ENCODE results near the gene ORAI3.

ORAI3 gene

DNA sequence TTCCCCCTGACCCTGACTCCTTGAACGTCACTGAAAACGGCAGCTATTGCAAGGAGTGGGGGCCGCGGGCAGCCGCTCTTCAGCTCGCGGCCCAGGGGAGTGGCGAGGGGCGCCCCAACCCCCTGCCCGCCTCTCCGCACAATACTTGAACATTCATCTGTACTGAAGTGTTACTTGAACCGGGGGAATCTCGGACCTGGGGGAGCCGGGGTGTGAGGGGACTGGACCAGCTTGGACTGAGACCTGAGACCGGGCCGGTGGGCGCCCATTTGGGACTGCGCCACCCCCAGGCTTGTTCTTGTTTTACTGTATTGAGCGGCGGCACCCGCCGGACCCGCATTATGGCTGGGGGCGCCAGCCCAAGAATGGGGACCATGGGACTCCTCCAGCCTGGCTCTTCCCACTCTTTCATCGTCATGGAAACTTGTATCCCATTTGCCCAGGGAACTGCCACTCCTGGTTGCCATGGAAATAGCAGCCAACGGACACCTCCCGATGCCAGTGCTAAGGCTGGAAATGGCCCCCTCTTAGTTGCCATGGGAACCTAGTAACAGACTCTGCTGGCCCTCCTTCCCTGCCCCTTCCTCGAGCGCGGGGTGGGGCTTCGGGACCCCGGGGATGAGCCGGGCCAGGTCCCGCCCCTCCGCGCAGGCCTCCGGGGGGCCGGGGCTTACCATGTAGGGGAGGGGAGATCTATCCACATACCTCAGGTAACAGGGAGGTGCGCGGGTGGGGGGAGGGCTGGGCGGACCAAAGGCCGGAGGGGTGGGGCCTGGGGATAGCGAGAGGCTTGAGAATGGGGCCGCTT is 805 bp upstream of the ORAI3 start:
- peak; percentile 30 for DNase-seq

DNA sequence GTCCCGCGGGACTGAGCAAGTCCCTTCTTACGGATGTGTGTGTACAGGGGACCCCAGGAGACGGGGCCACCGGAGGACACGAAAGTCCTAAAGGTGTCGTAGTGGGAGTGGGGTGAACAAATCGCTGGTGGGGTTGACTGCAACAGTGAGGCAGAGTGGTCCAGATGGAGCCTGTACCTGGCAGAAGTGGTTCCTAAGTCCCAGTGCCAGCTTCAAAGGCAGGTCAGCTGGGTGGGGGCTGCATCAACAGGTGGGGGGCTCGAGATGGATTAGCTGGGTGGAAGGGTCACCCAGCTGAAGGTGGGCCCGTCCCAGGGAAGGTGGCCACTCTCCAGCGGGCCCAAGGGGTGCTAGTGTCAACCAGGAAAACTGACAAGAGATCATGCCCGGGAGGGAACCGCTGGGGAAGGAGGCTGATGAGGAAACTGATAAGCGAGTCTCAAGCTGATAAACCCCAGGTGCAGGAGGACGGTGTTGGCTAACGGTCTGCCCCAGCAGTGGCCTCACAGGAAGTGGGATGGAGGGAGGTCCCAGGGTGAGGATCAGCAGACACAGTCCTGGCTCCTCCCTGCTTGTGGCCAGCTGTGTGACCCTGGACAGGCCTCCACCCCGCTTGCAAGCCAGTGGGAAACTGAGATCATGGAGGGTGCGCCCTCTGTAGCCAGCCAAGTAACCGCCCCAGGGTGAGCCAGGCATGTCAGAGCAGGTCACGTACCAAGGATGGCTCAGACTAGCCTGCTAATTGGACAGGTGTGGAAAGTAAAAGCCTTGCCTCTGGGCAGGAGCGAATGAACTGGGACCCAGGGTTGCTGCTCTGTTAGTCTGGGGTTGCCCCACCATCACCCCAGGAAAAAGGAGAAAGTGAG is 1.0 kb downstream of the ORAI3 start:
- DNase-seq, result no peak

DNA sequence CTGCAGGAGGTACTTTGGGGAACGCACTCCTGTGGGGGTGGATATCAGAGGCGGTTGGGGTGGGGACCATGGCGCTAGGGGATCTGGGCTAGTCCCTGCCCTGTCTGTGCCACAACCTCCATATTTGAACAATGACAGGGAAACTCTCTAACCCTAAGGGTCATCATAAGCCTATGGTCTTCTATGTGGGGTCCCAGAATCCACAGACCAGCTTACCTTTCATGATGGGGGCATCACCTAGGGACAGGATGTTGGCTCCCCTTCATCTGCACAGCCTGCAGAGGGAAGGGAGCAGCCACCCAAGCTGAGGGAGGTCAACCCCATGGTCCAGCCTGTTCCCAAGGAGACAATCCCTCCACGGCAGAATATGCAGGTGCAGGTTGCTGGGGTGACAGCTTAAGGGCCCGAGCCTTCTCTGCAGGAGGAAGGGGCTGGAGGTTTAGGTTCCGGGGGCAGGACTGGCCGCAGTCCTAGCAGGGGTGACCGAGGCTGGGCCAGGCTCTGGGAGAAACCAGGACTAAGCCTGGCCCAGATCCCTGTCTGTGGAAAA is 1.7 kb downstream of the ORAI3 start:
- no peak for DNase-seq

DNA sequence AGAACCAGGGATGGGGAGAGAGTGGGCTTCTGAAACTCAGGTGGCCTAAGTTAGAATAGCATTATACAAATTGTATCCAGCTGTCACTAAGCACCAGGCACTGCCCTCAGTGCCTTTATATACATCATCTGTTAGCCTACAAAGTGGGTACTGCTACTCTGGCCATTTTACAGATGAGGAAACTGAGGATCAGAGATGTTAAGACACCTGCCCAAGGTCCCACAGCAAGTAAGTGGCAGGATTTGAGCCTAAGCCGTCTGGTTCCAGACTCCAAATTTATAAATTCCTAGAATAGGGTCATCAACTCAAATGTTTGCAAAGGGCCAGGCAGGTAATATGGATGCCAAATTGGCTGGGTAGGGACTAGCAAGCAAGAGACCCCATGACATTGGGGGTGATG is 2.3 kb downstream of the ORAI3 start:
- no peak for DNase-seq

DNA sequence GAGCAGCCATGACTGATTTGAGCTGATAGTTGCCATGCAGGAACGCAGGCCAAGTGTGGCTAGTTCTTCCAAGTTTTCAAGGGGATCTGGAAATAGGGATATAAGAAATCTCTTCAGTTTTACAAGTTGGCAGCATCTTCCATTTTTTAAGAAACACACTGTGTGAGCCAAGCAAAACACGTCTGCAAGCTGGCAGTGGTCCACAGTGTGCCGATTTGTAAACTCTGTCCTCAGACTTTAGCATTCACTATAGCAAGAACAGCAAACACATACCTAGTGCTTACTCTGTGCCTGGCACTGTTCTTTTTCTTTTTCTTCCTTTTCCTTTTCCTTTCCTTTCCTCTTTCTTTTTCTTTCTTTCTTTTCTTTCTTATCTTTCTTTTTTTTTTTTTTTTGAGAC is 2.9 kb downstream of the ORAI3 start:
- no peak for DNase-seq

DNA sequence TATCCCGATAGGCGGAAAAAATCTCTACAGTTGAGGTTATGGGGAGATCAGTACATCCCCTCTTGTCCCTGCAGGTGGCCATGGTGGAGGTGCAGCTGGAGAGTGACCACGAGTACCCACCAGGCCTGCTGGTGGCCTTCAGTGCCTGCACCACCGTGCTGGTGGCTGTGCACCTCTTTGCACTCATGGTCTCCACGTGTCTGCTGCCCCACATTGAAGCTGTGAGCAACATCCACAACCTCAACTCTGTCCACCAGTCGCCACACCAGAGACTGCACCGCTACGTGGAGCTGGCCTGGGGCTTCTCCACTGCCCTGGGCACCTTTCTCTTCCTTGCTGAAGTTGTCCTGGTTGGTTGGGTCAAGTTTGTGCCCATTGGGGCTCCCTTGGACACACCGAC is 4.2 kb downstream of the ORAI3 start:
- no peak for DNase-seq

DNA sequence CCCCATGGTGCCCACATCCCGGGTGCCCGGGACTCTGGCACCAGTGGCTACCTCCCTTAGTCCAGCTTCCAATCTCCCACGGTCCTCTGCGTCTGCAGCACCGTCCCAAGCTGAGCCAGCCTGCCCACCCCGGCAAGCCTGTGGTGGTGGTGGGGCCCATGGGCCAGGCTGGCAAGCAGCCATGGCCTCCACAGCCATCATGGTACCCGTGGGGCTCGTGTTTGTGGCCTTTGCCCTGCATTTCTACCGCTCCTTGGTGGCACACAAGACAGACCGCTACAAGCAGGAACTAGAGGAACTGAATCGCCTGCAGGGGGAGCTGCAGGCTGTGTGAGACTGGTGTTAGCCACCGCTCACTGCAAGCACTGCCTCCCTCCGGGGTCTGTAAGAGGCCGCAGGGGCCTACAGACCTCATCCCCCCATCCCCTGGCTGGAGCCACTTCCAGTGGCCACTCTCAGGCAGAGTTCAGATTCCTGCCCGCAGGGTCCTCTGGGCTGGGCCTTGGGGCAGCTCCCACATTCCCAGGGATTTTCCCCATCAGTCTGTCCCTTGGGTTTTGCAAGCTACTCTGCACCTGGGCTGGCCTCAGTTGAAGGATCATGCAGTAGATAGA is 4.8 kb downstream of the ORAI3 start:
- DNase-seq, result peak; percentile 58

DNA sequence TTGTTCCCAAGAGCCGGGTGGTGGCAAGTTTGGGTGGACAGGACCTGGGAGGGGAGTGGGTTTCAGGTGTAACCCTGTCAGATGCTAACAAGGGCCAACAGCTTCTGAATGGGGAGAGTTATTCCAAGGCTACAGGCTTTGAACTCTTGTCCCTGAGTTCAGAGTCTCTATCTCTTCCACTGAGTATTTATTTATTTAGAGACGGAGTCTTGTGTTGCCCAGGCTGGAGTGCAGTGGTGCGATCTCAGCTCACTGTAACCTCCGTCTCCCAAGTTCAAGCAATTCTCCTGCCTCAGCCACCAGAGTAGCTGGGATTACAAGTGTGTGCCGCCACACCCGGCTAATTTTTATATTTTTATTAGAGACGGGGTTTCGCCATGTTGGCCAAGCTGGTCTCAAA is 6.1 kb downstream of the ORAI3 start:
- DNase-seq, result no peak

DNA sequence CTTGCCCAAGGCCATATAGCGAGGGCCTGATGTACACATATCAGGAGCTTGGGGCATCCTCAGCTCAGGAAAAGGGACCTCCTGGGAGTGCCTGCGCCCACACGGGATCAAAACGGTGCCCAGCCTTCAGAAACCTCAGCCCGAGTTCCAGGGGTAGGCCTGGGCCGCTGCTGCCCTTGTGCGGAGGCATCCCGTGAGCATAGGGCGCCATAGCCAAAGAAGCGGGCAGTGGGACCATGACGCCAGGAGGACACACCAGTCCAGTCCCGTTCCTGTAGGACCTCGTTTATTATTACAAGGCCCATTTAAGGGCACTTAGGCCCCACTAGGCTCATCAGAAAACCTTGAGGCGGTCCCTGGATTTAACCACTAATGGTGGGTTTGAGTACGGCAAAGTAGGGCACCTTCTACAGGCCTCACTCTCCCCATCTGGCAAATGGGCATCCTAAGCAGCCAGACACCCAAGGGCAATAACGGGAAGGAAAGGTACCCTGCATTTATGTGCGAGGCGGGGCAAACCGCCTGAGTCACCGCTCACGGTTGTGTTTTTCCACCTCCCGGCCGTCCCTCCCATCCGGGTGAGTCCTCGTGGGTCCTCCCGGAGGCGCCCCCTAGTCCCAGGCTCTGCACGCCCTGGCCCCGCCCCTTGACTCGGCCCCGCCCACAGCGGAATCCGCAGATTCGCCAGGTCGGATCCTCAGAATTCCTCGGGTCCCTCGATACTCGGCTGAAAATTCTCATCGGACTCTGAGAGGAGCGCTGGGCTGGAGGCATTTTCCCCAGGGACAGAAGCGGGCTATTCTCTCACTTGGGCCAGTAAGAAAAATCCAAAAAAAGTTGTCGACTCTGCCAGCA is 8.0 kb downstream of the ORAI3 start:
- peak; percentile 61 for DNase-seq

DNA sequence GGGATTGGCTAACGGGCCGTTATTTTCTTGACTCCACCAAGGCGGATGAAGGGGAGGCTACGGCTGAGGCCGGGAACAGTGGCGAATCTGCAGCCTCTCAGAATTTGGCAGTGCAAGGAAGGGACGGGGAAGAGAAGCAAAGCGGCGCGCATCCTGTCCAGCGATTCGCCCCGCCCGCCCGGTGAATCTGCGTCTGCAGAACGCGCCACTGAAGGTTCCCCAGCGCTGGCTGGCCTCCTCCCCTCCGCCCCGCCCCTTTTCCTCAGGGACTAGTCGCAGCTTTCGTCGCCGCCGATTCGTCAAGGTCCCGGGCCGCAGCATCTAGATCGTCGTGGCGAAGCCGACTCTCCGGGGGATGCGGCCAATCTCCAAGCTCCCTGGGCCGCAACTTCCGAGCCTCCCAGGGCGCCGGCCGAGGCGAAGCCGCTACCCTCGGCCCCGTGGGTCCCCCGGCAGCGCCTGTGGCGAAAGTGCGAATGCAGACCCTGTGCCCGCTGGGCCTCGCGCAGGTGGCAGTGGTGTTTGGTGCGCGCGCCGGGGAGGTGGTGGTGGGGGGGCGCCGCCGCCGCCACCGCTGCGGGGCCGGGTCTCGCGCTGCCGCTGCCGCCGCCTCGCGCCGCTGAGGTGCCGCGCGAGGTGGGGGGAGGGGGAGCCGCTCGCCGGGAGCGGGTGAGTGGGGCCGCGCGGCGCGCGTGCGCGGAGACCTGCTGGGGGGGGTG is 8.7 kb downstream of the ORAI3 start, which contains the start of gene SETD1A:
Gene SETD1A (plus strand): TSS at position 299 of the 719 bp plus-strand sequence. CDS start 978 bp downstream, outside the sequence.
- DNase-seq, result peak; percentile 93

DNA sequence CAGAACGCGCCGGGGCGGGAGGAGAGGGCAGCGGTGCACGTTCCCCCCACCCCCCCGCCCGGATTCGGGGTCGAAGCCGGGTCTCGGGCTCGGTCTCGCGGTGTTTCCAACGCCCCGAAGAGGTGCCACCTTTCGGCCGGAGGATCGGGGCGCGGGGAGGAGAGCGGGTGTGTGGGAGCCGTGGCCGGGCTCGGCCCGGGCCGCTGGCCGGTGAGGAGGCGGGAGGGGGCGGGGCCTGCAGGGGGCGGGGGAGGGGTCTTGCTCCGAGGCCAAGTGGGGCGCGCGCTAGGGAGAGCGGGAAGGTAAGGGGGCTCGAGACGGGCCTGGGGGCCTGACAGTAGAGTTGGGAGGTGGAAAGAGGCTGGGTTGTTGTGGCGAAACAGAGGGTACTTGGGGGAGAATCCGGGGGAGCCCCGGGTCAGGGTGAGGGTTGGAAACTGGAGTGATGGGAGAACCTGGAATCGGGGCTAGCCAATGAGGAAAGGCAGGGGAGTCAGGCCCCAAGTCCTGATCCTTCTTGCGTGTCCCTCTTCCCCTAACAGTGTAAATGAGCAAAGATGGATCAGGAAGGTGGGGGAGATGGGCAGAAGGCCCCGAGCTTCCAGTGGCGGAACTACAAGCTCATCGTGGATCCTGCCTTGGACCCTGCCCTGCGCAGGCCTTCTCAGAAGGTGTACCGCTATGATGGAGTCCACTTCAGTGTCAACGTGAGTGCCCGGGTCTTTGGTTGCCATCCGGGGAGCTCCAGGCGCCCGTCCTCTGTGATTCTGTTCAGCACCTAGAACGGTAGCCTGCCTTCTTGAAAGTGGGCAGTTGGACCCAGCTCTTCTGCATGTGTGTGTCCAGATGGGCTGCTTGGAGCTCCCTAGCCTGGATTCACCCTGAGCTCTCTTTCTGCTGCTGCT is 9.6 kb downstream of the ORAI3 start:
- DNase-seq, result no peak

DNA sequence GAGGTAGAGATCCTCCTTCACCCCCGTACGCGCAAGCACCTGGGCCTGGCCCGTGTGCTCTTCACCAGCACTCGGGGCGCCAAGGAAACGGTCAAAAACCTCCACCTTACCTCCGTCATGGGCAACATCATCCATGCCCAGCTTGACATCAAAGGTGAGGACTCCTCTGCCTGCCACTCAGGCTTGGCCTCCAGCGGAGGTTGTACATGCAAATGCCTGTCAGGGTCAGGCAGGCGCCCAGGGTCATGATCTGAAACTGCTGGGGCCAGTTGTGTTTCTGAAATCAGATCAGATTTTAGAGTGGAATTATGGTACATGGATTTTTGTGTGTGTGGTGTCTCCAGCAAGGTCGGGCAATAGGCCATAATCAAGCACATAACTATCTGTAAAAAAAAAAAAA is 12.5 kb downstream of the ORAI3 start:
- DNase-seq, result no peak

DNA sequence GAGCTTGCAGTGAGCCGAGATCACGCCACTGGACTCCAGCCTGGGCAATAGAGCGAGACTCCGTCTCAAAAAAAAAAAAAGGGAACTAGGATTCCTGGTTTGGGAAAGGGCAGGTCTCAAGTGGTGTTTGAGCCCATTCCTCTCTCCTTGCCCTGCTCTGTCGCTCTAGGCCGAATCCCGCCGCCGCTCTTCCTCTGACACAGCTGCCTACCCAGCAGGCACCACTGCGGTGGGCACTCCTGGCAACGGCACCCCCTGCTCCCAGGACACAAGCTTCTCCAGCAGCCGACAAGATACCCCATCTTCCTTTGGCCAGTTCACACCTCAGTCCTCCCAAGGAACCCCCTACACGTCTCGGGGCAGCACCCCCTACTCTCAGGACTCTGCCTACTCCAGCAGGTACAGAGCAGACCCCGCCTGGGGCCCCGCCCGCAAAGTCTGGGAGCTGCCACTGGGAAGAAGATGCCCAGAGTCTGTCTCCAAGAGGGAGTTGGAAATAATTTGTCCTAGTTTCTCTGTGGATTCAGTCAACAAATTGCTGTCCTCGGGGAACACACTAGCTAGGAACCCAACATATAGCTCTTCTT is 15.2 kb downstream of the ORAI3 start:
- DNase-seq, result no peak

DNA sequence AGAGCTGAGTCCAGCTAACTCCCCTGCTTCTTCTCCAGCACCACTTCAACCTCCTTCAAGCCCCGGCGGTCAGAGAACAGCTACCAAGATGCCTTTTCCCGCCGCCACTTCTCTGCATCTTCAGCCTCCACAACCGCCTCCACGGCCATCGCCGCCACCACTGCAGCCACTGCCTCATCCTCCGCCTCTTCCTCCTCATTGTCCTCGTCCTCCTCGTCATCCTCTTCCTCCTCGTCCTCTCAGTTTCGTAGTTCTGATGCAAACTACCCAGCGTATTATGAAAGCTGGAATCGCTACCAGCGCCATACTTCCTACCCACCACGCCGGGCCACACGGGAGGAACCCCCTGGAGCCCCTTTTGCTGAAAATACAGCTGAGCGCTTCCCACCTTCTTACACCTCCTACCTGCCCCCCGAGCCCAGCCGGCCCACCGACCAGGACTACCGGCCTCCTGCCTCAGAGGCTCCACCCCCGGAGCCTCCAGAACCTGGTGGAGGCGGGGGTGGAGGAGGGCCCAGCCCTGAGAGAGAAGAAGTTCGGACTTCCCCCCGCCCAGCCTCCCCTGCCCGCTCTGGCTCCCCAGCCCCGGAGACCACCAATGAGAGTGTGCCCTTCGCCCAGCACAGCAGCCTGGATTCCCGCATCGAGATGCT is 15.8 kb downstream of the ORAI3 start:
- DNase-seq, result no peak

DNA sequence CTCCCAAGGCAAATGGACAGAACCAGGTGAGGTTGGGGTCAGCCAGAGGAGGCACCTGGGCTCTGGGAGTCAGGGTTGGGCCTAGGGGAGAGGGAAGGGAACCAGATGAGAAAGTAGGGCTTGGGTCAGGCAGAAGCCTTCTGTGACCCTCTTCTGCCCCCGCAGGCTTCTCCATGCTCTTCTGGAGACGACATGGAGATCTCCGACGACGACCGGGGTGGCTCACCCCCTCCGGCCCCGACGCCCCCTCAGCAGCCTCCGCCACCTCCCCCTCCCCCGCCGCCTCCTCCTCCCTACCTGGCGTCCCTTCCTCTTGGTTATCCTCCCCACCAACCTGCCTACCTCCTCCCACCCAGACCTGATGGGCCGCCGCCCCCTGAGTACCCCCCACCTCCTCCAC is 16.6 kb downstream of the ORAI3 start:
- DNase-seq, result no peak

DNA sequence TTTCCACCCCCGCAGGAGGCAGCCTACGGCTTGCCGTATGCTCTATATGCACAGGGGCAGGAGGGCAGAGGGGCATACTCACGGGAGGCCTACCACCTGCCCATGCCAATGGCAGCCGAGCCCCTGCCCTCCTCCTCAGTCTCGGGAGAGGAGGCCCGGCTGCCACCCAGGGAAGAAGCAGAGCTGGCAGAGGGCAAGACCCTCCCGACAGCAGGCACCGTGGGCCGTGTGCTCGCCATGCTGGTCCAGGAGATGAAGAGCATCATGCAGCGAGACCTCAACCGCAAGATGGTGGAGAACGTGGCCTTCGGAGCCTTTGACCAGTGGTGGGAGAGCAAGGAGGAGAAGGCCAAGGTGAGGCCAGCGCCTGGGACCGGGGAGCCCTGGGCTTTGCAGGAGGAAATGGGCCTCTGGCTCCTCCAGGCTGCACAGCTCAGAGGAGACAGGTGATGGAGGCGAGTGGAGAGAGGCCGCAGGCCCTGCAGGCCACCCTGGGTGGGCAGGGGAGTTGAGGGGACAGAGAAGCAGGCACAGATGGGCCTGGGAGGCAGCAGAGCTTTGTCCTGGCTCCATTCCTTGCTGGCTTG is 17.3 kb downstream of the ORAI3 start:
- DNase-seq, result no peak

DNA sequence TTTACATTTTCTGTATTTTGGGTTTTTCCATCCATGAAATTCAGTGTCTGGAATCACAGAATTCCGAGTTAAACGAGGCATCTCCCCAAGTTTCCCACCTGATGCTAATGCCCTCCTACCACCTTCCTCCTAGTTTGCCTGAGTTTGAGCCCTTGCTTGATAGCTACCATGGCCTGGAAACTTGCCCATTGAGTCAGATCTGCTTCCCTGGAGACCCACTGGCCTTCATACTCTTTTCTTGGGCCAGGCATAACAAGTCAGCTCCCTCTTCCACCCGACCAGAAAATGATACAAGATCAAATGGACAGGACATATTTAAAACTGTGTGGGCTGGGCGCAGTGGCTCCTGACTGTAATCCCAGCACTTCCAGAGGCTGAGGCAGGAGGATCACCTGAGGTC is 18.9 kb downstream of the ORAI3 start:
- DNase-seq, result no peak

DNA sequence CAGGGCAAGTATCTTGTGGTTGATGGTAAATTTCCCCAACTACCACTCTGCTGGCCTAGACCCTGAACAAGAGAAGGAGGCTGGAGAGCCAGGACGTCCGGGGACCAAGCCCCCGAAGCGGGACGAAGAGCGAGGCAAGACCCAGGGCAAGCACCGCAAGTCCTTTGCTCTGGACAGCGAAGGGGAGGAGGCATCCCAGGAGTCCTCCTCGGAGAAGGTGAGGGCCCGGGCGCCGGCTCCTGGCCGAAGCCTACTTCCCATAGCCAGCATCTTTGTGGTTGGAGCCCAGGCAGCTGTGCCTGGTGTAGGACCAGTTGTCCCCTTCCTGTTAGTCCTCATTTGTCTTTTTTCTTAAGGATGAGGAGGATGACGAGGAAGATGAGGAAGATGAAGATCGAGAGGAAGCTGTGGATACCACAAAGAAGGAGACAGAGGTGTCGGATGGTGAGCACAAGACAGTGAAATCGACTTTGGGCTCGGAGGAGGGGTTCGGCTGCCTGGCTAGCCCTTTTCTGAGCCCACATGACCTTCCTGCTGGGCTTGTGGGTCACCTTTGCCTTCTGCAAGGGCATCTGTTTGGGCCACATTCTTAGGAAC is 20.5 kb downstream of the ORAI3 start:
- no peak for DNase-seq

DNA sequence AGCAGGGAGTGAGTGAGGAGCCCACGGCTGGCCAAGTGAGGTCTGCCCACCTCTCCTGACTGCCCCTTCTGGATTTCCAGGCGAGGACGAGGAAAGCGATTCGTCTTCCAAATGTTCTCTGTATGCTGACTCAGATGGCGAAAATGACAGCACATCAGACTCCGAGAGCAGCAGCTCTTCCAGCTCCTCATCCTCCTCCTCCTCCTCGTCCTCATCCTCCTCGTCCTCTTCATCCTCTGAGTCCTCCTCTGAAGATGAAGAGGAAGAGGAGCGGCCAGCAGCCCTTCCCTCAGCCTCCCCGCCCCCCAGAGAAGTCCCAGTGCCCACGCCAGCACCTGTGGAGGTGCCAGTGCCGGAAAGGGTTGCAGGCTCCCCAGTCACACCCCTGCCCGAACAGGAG is 22.4 kb downstream of the ORAI3 start:
- DNase-seq, result no peak

All from NCI-H2029 (cell line).